ENCODE measurements around the gene MARK4. TPM values are rescaled to one million over a fixed set of nuclear protein-coding genes. Genes with fewer than 3 reads are reported as not detected.

Gene MARK4
- total and polyA plus RNA-seq, 2 experiments from 2014 or later, result 16.6 to 38.6 TPM

- H3K4me1 ChIP-seq (ENCODE audit: insufficient read depth), result peaks cover 18% of the 10 kb centered on the region
- Mint-ChIP-seq H3K36me3 (ENCODE audit: low read depth) (no peaks in the 10 kb centered on the region), H3K4me3 (no peak overlapping the region), H3K4me1 (peaks cover 14% of the 10 kb centered on the region), H3K27ac (no peak overlapping the region), H3K27me3 (ENCODE audit: insufficient read depth, low read depth, poor library complexity) (peaks cover 48% of the 10 kb centered on the region), H3K9me3 (no peaks in the 10 kb centered on the region; the same call in 2 of the 3 replicates)
- TF ChIP-seq ETS1 (IDR thresholded peaks at IDR 0.05), result no peak
- TF ChIP-seq REST (IDR thresholded peaks at IDR 0.05; ENCODE audit: unreplicated experiment), result no peak
- TF ChIP-seq CTCF (conservative IDR thresholded peaks at IDR 0.05; ENCODE audit: low read depth in 2 of 2), result no peak
- TF ChIP-seq NANOG (IDR thresholded peaks at IDR 0.05; ENCODE audit: borderline replicate concordance), result no peak
- TF ChIP-seq POLR2AphosphoS5 (IDR thresholded peaks at IDR 0.05; ENCODE audit: low read depth), result no peak
- no peak for TF ChIP-seq CREB1 (CRISPR knock-in tag; IDR thresholded peaks at IDR 0.05; ENCODE audit: low read depth)
- TF ChIP-seq JUNB (IDR thresholded peaks at IDR 0.05; ENCODE audit: unreplicated experiment), result no peak
- no peak for TF ChIP-seq ZNF331 (CRISPR knock-in tag; IDR thresholded peaks at IDR 0.05; ENCODE audit: low read depth)
- no peak for TF ChIP-seq ZNF114 (CRISPR knock-in tag; IDR thresholded peaks at IDR 0.05)
- no peak for TF ChIP-seq EZH2phosphoT487 (IDR thresholded peaks at IDR 0.05; ENCODE audit: unreplicated experiment)
- no peak for TF ChIP-seq ZNF462 (CRISPR knock-in tag; IDR thresholded peaks at IDR 0.05)
- no peak for TF ChIP-seq STAT1 (IDR thresholded peaks at IDR 0.05; ENCODE audit: unreplicated experiment)
- TF ChIP-seq EZH2 (IDR thresholded peaks at IDR 0.05; ENCODE audit: low read depth, unreplicated experiment), result no peak
- no peak overlapping the region for H2AFZ ChIP-seq
- H3K79me2 ChIP-seq (replicated peaks; ENCODE audit: insufficient read depth), result no peaks in the 10 kb centered on the region
- no peak for DNase-seq (ENCODE audit: low spot score)
- ATAC-seq, result no peak
- peaks cover 52% of the 10 kb centered on the region for H3K27me3 ChIP-seq (ENCODE audit: insufficient read depth)
- H3K36me3 ChIP-seq (ENCODE audit: insufficient read depth), result no peaks in the 10 kb centered on the region
- no peaks in the 10 kb centered on the region for H3K9me2 ChIP-seq (ENCODE audit: insufficient read depth)
- no peak overlapping the region for H3K4me3 ChIP-seq
- no peaks in the 10 kb centered on the region for H4K20me1 ChIP-seq (replicated peaks; ENCODE audit: insufficient read depth)
- no peak overlapping the region for H3K4me2 ChIP-seq
- H3F3A ChIP-seq (replicated peaks; ENCODE audit: low read depth), result peaks cover 19% of the 10 kb centered on the region; the same call in 1 of the 2 replicates
- no peak overlapping the region for H3K27ac ChIP-seq (ENCODE audit: low read depth)
Measured at GRCh38 chr19:45320997-45321775, 70.1 kb downstream of the MARK4 start.
